ENCODE data around the gene PPP1R36.
A peak's percentile ranks its signal among the peaks of the same experiment; 100 is the strongest.
"Not testable (repeated sequence)": the region's sequence is repeated elsewhere in the genome, so short reads cannot be mapped to it uniquely, and the experiment has no call there.

The PPP1R36 gene

DNA sequence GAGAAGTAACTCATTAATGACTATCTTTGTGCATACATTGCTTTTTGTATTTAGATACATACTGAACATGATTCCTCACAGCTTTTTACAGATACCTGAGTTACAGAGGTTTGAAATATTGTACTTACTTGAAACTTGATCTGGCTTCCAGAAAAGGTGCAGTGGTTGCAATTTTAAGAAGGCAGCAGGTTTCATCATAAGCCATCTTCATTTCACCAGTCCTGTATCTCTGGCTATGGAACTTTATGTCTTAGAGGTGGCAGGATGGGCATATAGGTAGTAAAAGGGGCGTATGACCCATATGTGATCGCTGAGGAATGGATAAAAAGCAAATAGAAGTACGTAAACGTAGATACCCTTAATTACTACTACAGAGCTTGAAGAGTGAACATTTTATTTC is 31.5 kb upstream of the PPP1R36 start:
- DNase-seq (ENCODE audit: low spot score) = no peak

DNA sequence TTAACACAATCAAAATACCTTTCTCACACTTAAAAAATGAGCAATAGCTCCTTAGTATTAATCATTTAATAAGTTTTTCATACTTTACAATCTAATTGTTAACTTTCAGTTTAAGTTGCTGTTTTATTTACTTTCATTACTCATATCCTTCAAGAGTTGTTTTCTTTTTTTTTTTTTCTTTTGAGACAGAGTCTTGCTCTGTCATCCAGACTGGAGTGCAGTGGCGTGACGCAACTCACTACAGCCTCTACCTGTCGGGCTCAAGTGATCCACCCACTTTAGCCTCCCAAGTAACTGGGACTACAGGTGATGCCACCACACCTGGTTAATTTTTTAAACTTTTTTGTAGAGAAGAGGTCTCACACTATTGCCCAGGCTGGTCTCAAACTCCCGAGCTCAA is 29.1 kb upstream of the PPP1R36 start:
- DNase-seq (ENCODE audit: low spot score) = no peak

DNA sequence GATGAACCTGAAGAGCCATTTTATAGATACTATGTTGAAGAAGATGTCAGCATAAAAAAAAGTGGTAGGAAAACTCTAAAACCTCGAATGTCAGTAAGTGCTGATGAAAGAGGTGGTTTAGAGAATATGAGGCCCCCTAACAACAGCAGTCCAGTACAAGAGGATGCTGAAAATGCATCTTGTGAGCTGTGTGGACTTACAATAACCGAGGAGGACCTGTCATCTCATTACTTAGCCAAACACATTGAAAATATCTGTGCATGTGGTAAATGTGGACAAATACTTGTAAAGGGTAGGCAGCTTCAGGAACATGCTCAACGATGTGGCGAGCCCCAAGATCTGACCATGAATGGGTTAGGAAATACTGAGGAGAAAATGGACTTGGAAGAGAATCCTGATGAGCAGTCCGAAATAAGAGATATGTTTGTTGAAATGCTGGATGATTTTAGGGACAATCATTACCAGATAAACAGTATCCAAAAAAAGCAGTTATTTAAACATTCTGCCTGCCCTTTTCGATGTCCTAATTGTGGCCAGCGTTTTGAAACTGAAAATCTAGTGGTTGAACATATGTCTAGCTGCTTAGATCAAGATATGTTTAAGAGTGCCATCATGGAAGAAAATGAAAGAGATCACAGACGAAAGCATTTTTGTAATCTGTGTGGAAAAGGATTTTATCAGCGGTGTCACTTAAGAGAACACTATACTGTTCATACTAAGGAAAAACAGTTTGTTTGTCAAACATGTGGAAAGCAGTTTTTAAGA is 27.0 kb upstream of the PPP1R36 start:
- DNase-seq (ENCODE audit: low spot score) = no peak

DNA sequence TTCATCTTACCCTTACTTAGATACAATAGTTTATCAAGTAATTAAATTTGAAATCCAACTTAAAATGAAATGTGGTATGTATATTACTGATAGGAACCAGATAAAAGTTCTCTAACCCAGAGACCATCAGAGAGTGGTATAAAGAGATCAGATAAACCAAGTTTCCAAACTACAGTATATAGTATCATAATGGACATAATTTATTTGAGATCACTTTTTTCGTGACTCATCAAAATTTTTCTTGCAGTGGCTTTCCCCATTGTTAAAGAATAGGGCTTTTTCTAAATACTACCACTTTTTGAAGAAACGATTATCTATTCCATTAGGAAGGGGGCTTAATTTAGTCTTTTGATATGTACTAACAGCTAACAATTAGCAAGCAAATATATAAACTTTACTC is 24.4 kb upstream of the PPP1R36 start:
- no peak for DNase-seq (ENCODE audit: low spot score)

DNA sequence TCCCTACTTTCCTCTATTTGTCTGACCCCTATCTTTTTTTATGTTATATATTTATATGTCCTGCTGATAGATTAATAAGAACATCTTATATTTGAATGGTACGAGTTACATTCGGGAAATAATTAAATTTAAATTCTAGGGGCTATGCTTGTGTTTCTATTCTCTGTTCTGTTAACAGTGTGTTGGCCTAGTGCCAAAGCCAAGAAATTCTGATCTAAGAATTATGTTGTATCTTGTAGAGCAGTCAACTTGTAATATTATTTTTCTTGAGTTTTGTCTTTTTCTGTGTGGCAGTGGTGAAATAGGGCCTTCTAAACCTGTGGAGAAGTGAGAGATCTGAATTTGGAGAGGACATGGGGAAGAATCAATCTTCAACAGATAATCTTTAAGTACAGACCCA is 18.2 kb upstream of the PPP1R36 start:
- DNase-seq (ENCODE audit: low spot score) = no peak

DNA sequence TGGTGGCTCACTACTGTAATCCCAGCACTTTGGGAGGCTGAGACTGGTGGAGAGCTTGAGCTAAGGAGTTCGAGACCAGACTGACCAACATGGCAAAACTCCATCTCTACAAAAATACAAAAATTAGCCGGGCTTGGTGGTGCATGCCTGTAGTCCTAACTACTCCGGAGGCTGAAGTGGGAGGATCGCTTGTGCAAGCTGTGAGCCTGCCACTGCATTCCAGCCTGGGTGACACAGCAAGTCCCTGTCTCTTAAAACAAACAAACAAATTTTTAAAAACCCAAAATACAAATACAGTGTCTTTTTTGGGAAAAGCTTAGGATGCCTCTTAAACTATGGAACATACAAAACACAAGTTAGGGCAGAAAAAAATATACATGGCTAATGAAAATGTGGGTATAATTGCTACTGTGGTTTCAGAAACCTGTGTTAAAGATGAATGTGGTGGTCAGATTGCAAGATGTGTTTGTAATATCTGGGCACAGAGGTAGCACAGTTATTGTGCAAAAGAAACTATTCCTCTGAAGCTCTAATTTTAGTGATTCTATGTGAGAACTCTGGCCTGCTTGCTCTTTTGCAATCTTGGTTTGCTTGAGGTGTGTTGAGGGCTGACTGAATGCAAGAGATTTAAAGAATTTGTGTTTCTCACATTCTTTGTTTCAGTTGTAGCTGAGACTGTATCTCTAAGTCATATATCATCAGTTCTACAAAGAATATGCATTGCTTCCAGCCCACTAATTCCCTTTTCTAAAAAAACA is 13.1 kb upstream of the PPP1R36 start:
- DNase-seq (ENCODE audit: low spot score) = no peak

DNA sequence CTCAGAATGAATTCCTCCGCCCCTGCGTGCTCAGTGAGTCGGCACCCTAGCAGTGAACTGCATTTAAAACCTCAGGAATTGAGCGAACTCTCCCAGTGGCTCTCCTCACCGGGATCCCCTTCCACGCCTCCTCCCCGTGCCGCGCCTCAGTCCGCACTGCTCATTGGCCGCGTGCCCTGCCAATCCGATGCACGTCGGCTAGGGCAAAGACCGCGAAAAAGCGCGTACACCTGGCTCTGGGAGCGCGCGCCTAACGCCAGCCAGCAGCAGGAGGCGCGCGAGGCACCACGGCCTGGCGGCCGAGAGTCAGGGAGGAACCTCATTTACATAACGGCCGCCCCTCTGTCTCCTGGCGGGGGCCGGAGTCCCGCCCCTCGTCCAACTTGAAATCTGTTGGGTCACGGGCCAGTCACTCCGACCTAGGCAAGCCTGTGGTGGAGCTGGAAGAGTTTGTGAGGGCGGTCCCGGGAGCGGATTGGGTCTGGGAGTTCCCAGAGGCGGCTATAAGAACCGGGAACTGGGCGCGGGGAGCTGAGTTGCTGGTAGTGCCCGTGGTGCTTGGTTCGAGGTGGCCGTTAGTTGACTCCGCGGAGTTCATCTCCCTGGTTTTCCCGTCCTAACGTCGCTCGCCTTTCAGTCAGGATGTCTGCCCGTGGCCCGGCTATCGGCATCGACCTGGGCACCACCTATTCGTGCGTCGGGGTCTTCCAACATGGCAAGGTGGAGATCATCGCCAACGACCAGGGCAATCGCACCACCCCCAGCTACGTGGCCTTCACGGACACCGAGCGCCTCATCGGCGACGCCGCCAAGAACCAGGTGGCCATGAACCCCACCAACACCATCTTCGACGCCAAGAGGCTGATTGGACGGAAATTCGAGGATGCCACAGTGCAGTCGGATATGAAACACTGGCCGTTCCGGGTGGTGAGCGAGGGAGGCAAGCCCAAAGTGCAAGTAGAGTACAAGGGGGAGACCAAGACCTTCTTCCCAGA is 9.3 kb upstream of the PPP1R36 start, which contains the start of gene HSPA2:
Gene HSPA2 (plus strand): TSS at position 534 of the 995 bp plus-strand sequence. CDS start 109 bp downstream, at position 643.
- DNase-seq (ENCODE audit: low spot score) = peak; percentile 95

DNA sequence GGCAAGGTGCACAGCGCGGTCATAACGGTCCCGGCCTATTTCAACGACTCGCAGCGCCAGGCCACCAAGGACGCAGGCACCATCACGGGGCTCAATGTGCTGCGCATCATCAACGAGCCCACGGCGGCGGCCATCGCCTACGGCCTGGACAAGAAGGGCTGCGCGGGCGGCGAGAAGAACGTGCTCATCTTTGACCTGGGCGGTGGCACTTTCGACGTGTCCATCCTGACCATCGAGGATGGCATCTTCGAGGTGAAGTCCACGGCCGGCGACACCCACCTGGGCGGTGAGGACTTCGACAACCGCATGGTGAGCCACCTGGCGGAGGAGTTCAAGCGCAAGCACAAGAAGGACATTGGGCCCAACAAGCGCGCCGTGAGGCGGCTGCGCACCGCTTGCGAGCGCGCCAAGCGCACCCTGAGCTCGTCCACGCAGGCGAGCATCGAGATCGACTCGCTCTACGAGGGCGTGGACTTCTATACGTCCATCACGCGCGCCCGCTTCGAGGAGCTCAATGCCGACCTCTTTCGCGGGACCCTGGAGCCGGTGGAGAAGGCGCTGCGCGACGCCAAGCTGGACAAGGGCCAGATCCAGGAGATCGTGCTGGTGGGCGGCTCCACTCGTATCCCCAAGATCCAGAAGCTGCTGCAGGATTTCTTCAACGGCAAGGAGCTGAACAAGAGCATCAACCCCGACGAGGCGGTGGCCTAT is 8.3 kb upstream of the PPP1R36 start:
- no peak for DNase-seq (ENCODE audit: low spot score)

DNA sequence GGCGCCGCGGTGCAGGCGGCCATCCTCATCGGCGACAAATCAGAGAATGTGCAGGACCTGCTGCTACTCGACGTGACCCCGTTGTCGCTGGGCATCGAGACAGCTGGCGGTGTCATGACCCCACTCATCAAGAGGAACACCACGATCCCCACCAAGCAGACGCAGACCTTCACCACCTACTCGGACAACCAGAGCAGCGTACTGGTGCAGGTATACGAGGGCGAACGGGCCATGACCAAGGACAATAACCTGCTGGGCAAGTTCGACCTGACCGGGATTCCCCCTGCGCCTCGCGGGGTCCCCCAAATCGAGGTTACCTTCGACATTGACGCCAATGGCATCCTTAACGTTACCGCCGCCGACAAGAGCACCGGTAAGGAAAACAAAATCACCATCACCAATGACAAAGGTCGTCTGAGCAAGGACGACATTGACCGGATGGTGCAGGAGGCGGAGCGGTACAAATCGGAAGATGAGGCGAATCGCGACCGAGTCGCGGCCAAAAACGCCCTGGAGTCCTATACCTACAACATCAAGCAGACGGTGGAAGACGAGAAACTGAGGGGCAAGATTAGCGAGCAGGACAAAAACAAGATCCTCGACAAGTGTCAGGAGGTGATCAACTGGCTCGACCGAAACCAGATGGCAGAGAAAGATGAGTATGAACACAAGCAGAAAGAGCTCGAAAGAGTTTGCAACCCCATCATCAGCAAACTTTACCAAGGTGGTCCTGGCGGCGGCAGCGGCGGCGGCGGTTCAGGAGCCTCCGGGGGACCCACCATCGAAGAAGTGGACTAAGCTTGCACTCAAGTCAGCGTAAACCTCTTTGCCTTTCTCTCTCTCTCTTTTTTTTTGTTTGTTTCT is 7.6 kb upstream of the PPP1R36 start:
- no peak for DNase-seq (ENCODE audit: low spot score)

DNA sequence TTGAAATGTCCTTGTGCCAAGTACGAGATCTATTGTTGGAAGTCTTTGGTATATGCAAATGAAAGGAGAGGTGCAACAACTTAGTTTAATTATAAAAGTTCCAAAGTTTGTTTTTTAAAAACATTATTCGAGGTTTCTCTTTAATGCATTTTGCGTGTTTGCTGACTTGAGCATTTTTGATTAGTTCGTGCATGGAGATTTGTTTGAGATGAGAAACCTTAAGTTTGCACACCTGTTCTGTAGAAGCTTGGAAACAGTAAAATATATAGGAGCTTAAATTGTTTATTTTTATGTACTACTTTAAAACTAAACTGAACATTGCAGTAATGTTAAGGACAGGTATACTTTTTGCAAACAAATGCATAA is 6.9 kb upstream of the PPP1R36 start:
- DNase-seq (ENCODE audit: low spot score) = no peak

DNA sequence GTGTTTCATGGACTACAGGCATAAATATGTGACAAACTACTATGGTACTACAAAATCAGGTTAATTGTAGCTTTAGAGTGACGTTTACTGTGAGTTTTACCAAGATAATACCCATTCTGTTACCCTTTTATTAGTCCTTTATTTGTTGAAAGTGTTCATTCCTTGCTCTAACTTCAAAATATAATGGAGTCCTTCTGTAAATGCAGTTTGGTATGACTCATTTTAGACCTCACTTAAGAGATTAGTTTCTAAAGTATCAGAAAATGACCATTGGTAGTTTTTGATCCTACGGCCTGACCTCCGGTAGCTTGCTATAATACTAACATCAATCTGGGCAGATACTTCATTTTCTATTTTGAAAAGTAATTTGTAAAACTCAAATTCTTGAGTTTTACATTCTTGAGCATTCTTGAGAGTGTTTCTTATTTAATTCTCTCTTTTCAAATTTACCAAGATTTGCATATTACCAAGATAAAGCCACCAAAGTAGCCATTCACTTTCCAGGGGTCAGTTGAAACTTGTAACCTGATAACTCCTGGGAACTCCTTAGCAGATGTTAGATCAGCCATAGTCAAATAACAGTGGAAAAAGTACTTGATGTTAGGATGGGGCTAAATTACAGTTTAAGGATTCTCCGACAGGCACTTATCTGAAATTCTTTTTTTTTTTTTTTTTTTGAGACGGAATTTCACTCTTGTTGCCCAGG is 5.0 kb upstream of the PPP1R36 start:
- no peak for DNase-seq (ENCODE audit: low spot score)

DNA sequence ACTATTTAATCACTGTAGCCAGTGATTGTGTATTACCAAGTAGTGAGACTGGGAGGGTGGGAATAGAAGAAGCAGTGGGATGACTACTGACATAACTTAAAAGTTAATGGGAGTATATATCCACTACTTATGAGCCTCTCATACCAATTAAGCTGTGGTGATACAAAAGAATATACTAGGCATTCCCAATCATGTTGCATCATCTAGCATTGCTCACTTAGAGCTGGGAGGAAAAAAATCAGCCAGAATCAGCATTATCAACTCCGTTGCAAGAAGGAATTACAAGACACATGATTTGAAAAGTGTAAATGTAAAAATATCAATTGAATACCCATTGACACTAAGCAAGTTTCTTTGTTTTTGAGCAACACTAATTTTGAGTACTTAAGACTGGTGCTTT is 745 bp upstream of the PPP1R36 start:
- DNase-seq (ENCODE audit: low spot score) = no peak

DNA sequence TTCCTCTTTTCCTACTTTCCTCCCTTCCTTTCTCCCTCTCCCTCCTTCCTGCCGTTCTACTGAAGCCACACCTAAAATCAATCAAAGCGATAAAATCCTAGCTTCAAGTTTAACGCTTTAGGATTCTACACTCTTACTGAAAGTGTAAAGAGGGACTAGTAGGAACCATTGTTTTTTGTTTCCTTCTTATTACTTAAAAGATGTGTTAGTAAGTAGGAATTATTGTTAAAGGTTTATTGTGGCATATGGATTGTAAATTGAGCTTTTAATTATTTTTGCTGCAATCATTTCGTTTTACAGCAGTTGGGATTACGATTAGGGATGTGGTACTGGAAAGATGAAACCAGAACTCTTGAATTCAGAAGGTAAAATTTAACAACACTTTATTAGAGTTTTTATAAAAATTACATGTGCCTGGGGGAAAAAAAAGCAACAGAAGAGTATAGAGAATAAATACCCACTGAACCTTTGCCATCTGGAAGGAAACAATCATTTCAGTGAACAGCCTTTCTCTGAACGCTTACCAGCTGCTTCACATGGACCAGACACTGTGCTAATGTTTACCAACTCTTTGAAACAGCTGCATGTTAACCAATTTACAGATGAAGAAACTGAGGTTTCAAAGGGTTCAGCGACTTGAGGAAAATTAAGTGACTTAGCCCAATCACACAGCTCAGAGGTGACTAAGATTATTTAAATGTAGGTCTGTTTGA is 1.0 kb downstream of the PPP1R36 start:
- DNase-seq (ENCODE audit: low spot score) = no peak

DNA sequence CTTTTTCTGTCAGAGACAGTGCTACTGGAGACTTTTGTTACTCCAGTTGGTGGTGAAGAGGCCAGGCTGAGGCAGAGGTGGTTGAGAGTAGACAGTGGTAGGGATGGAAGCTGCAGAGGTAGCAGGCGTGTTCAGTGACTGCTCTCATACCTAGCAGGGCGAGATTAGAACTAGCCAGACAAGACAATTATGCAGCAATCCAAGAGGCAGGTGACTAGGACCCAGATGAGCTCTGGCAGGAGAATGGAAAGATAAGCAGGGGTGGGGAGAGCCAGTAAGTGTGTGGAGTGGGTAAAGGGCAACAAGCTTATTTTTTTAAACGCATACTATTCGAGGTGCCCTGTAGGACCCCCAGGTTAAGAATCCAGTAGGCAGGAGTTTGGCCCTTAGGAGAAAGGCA is 4.8 kb downstream of the PPP1R36 start:
- no peak for DNase-seq (ENCODE audit: low spot score)

DNA sequence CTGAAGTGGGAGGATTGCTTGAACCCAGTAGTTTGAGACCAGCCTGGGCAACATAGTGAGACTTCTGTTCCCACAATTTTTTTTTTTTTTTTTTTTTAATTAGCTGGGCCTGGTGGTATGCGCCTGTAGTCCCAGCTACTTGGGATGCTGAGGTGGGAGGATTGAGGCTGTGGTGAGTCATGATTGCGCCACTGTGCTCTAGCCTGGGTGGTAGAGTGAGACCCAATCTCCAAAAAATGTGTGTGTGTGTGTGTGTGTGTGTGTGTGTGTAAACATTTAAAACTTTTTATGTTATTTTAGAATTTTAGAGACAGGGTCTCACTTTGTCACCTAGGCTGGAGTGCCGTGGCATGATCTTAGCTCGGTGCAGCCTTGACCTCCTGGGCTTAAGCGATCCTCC is 6.8 kb downstream of the PPP1R36 start:
- DNase-seq (ENCODE audit: low spot score) = no peak

DNA sequence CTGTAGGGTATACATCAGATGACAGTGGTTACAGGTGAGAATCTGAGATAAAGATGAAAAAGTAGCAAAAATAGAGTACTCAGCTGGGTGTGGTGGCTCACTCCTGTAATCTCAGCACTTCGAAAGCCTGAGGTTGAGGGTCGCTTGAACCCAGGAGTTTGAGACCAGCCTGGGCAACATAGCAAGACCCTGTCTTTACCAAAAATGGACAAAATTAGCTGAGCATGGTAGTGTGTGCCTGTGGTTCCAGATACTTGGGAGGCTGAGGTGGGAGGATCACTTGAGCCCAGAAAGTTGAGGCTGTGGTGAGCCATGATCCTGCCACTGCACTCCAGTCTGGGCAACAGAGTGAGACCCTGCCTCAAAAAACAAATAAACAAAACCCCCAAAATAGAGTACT is 8.5 kb downstream of the PPP1R36 start:
- not testable (repeated sequence) for DNase-seq (ENCODE audit: low spot score)

DNA sequence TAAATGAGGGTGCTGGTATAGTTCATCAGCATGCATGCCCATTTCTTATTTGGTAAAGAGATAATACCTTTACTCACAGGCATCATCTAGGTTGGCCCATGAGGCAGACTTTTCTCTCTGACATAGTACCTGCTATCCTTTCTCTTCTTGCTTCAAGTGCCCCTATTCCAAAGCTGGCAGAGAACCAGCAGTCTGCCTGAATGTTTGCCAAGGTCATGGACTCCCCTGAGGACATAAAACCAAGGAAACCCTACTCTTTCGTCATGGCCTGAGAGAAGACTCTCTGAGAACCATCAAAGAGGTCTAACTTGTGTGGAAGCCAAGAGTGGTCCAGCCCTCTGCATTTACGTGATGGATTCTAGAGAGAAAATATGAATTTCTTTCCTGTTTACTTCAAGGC is 11.9 kb downstream of the PPP1R36 start:
- DNase-seq (ENCODE audit: low spot score) = no peak

DNA sequence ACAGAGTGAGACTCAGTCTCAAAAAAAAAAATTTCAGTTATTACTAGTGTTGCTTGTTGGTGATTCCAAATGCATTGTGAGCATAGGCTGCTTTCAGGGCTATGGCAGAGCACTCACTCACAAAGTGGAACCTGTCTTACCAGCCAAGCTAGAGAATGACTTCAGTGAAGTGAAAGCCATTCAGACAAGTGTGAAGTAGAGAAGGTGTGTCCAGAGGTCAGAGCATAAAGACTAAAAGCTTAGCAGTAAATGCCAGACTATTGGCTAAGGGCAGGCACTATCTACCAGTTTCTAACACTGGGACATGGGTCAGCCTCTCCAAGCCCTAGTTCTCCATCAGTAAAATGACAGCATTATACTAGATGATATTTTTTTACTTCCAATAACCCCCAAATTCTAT is 12.7 kb downstream of the PPP1R36 start:
- no peak for DNase-seq (ENCODE audit: low spot score)

DNA sequence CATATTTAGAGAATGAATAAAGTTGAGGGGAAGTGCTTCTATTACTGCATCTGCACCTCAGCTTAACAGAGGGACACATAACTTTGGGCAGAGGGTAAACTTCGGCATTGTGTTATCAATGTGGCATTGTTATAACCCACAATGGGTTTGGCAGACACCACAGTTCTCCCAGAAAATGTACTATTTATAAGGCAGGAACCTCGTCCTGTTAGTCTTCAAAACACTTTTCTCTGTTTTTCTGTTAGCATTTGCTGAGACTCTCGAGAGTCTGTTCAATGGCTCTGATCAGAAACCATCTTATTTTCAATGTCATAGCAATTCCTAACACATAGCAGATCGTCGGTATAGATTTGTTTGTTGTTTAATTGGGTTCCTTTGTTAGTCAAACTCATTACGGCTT is 13.9 kb downstream of the PPP1R36 start:
- no peak for DNase-seq (ENCODE audit: low spot score)
